K562 (cell line): ENCODE measurements around the gene FAM83D. TPM values are rescaled to one million over a fixed set of nuclear protein-coding genes. Genes with fewer than 3 reads are reported as not detected.

Experiments used
- ATAC-seq: fragments of 200-7000 bp; cut with Tn5 transposase; 3 replicates; pipeline ENCODE4 v1.9.1; 2020; ENCODE audit warnings: moderate library complexity
- BruUV-seq: library from RNA; stranded (reverse); fragments of 400-500 nt; replicated peaks from 2 replicates; lab custom pipeline; 2021; lab: Mats Ljungman, UMichigan
- CTCF ChIA-PET: fragments of 300-600 bp; formaldehyde crosslinking; extraction: SDS; loops from one replicate; lab custom pipeline; 2021; ENCODE audit warnings: low intra/inter-chr PET ratio; lab: Yijun Ruan, JAX
- POLR2A ChIA-PET: fragments of 300-600, 350-650 bp; sonication (Branson Sonifier 250); formaldehyde crosslinking; extraction: SDS; loops from one replicate; lab custom pipeline; 2021; ENCODE audit warnings: antibody characterized with exemption, inconsistent platforms; lab: Yijun Ruan, JAX
- DNase-seq, 4 experiments: peaks; one replicate each; pipeline versions ENCODE4 v3.0.0 to v3.0.0-alpha.2; 2011 to 2018; ENCODE audit warnings: low spot score in 3 of 4, mixed read lengths in 3 of 4; ENCODE audit errors: extremely low read depth in 1 of 4
- FAIRE-seq: peaks from 2 replicates; lab custom pipeline; 2011; peaks lifted over from hg19 to GRCh38; lab: Jason Lieb, UNC
- H2AFZ ChIP-seq: 2 replicates; pipeline ENCODE4 v1.6.0; 2011; ENCODE audit warnings: low read depth, low read length, control low read depth, inconsistent platforms
- H3K27ac ChIP-seq: fragments of 200-600 bp; 3 replicates; pipeline ENCODE4 v1.8.0; 2011; ENCODE audit warnings: low read depth, mild to moderate bottlenecking, control low read depth, inconsistent platforms, low read length, moderate library complexity, mixed read lengths; ENCODE audit errors: extremely low read depth
- H3K27me3 ChIP-seq, 2 experiments: fragments of 300-600 bp in 1 of 2; 2 replicates in 1 of 2; 3 replicates in 1 of 2; pipeline versions ENCODE4 v1.6.0 to v1.8.0; 2011; ENCODE audit warnings: inconsistent platforms in 2 of 2, low read length in 2 of 2, mild to moderate bottlenecking in 1 of 2, mixed read lengths in 1 of 2, moderate library complexity in 1 of 2; ENCODE audit not compliant: control insufficient read depth in 2 of 2, insufficient read depth in 2 of 2
- H3K36me3 ChIP-seq: fragments of 300-600 bp; 3 replicates; pipeline ENCODE4 v1.8.0; 2011; ENCODE audit warnings: mild to moderate bottlenecking, low read length, inconsistent platforms; ENCODE audit not compliant: control insufficient read depth, insufficient read depth
- H3K4me1 ChIP-seq, 2 experiments: fragments of 200-600 bp in 1 of 2; replicated peaks in 1 of 2; 2 replicates in 1 of 2; 3 replicates in 1 of 2; pipeline versions ENCODE4 v1.5.1 to v1.8.0; 2011; ENCODE audit warnings: inconsistent platforms in 2 of 2, low read length in 2 of 2, mild to moderate bottlenecking in 1 of 2, mixed read lengths in 1 of 2, moderate library complexity in 1 of 2; ENCODE audit not compliant: control insufficient read depth in 2 of 2, insufficient read depth in 2 of 2
- H3K4me2 ChIP-seq: 2 replicates; pipeline ENCODE4 v1.6.1; 2011; ENCODE audit warnings: low read length, control low read depth, inconsistent platforms, mixed read lengths; ENCODE audit not compliant: insufficient read depth
- H3K4me3 ChIP-seq: fragments of 200-600 bp; sonication (generic), shearing (Covaris generic); 2 replicates; pipeline ENCODE4 v1.5.1; 2016; ENCODE audit warnings: control low read depth, inconsistent platforms
- H3K79me2 ChIP-seq: fragments of 200-600 bp; 3 replicates; pipeline ENCODE4 v1.8.0; 2011; ENCODE audit warnings: low read length, inconsistent platforms; ENCODE audit not compliant: control insufficient read depth, insufficient read depth
- H3K9ac ChIP-seq, 2 experiments: 2 replicates each; pipeline versions ENCODE4 v1.6.0 to v1.6.1; 2011; ENCODE audit warnings: low read depth in 2 of 2, low read length in 2 of 2, control low read depth in 1 of 2, inconsistent platforms in 1 of 2, mild to moderate bottlenecking in 1 of 2, mixed read lengths in 1 of 2; ENCODE audit not compliant: insufficient read depth in 1 of 2
- H3K9me1 ChIP-seq: one replicate; pipeline ENCODE4 v1.6.0; 2011; ENCODE audit warnings: inconsistent platforms, mild to moderate bottlenecking, low read length, moderate library complexity; ENCODE audit not compliant: control insufficient read depth, insufficient read depth
- H3K9me3 ChIP-seq: replicated peaks from 2 replicates; pipeline ENCODE4 v1.5.1; 2011; ENCODE audit warnings: low read depth, low read length, inconsistent platforms; ENCODE audit not compliant: control insufficient read depth, insufficient read depth
- H4K20me1 ChIP-seq: replicated peaks from 2 replicates; pipeline ENCODE4 v1.6.1; 2011; ENCODE audit warnings: low read length, inconsistent platforms, mixed read lengths; ENCODE audit not compliant: control insufficient read depth, insufficient read depth
- CBFA2T3 ChIP-seq: fragments of 450-650 bp; IDR thresholded peaks from 2 replicates; pipeline ENCODE4 v1.6.1; 2017
- PKNOX1 ChIP-seq: fragments of 450-650 bp; IDR thresholded peaks from 2 replicates; pipeline ENCODE4 v1.6.1; 2016
- TEAD2 ChIP-seq: fragments of 450-650 bp; IDR thresholded peaks from 2 replicates; pipeline ENCODE4 v1.6.1; 2016; ENCODE audit warnings: missing genetic modification characterization, control low read depth, missing compliant biosample characterization
- ZNF282 ChIP-seq: sonication (generic); formaldehyde crosslinking; IDR thresholded peaks from 2 replicates; pipeline ENCODE4 v1.8.1; 2023; ENCODE audit warnings: missing genetic modification reagents
- ZNF644 ChIP-seq: fragments of 200-800 bp; sonication (Bioruptor generic); IDR thresholded peaks from 2 replicates; pipeline ENCODE4 v1.6.1; 2016; ENCODE audit warnings: low read depth, missing genetic modification characterization, missing compliant biosample characterization
- WGBS: fragments of 100-300 bp; shearing (Covaris generic); methylation state at CpG from one replicate; pipeline ENCODE4 v1.1.6; 2016; ENCODE audit warnings: low coverage, mixed read lengths; ENCODE audit not compliant: insufficient coverage; ENCODE audit errors: missing lambda C conversion rate; 5-methylcytosine and 5-hydroxymethylcytosine counted together
- in situ Hi-C: fragments of 300-500 bp; cut with MboI; formaldehyde crosslinking; loops from 4 replicates; pipeline ENCODE4 v1.15.0; 2018; ENCODE audit warnings: inconsistent platforms, mixed read lengths
- intact Hi-C: fragments of 100-400 bp; cut with micrococcal nuclease; formaldehyde crosslinking; loops from 2 replicates; pipeline ENCODE4 v1.14.2; 2022
- polyA plus RNA-seq, 8 experiments: library from polyadenylated mRNA; depleted of rRNA in 4 of 8; stranded (reverse) in 5 of 8; unstranded in 3 of 8; fragments of >200 nt; fragmentation: Nextera tagmentation in 2 of 8; fragmentation: Illumina TruSeq in 1 of 8; extraction: Ambion mirVana in 2 of 8; extraction: Trizol in 1 of 8; gene quantifications; 2 replicates each; pipeline versions ENCODE4 v1.2.1 to v1.2.3, GENCODE V29; 2011 to 2014; ENCODE audit warnings: inconsistent platforms in 1 of 8, missing spikeins in 1 of 8
- total RNA-seq, 7 experiments: library from RNA; depleted of rRNA in 6 of 7; stranded (reverse); fragments of >200 nt in 6 of 7; fragmentation: Illumina TruSeq in 2 of 7; extraction: Trizol in 2 of 7; gene quantifications; 2 replicates each; pipeline versions ENCODE4 v1.2.1 to v1.2.3, GENCODE V29; 2011 to 2021; ENCODE audit warnings: low replicate concordance in 1 of 7
- TF ChIP-seq, protein P1 (sequence below): IDR thresholded peaks from 2 replicates; pipeline ENCODE4 v1.6.1; 2011; ENCODE audit not compliant: insufficient read length; ENCODE audit errors: extremely low read depth

Gene FAM83D
- total and polyA plus RNA-seq, 9 of the 15 experiments (the other 6 are each of a cell fraction or from before 2014, with no cell fraction given) = 8.2 to 66.1 (median 43.5) TPM

DNA sequence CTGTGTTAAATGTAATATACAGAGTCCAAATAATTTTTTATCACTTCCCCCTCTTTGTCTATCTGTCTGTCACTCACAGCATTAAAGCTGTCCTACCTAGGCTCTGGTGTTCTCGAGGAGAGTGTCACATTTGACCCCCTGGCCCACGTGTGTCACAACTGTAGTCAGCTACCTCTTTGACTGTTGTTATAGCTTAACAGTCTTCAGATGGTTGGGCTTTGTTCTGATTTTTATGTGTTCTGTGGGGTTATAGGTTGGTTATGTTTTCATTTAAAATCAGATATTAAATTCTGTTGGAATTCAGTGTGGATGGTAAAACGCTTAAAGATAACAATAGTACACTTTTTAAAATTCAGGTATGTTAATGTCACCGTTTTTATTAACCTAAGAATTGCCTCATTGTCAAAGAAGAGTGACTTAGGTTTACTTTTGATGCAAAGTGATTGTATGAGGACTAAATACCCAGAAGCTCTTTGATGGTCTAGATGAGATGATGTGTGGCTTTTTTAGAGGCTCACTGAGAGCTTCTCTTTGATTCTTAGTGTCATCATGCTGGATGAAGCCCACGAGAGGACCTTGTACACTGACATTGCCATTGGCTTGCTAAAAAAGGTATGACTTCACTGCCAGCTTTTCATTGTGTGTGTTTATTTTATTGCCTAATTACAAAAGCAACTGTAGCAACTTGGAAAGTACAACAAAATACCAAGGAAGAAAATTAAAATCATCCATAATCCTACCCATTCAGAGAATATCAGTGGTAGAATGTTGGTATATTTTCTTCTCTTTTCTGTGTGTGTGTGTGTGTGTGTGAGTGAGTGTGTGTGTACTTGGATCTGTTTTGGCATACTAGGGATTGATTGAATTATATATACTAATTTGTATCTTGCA is 65.8 kb downstream of the FAM83D start:
- H3K9me1 ChIP-seq = no peaks in the 10 kb centered on the region
- H3K9me3 ChIP-seq = no peaks in the 10 kb centered on the region
- TF ChIP-seq TEAD2 (no peak), ZNF644 (tag) (no peak), PKNOX1 (peak; percentile 36; the same call in 1 of the 2 replicates), CBFA2T3 (no peak), ZNF282 (CRISPR knock-in tag) (no peak)
- TF ChIP-seq, protein P1, sequence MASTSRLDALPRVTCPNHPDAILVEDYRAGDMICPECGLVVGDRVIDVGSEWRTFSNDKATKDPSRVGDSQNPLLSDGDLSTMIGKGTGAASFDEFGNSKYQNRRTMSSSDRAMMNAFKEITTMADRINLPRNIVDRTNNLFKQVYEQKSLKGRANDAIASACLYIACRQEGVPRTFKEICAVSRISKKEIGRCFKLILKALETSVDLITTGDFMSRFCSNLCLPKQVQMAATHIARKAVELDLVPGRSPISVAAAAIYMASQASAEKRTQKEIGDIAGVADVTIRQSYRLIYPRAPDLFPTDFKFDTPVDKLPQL = no peak
- no peak overlapping the region for H3K4me3 ChIP-seq
- FAIRE-seq (no peak), DNase-seq (no peak), ATAC-seq (no peak)
- POLR2A ChIA-PET = interaction anchor here (0.6 to 0.9 kb wide), 5 partner anchors 10 to 266 kb away, joined by 3 to 4 read pairs (median 3); no protein-coding TSS in a partner anchor
- H3K9ac ChIP-seq = no peak overlapping the region
- H3K36me3 ChIP-seq = peaks cover 56% of the 10 kb centered on the region
- in situ Hi-C loops (no loop called here), intact Hi-C loops (no loop called here)
- no peaks in the 10 kb centered on the region; the same call in 2 of the 3 replicates for H3K79me2 ChIP-seq
- H4K20me1 ChIP-seq = no peaks in the 10 kb centered on the region
- no TSS peak for BruUV-seq
- no peak overlapping the region for H3K4me2 ChIP-seq
- no peaks in the 10 kb centered on the region for H3K27me3 ChIP-seq
- no peak overlapping the region for H2AFZ ChIP-seq
- no peak overlapping the region for H3K27ac ChIP-seq
- WGBS = 54% methylated on average over 5 of the region's 5 CpGs
- CTCF ChIA-PET = no interaction called here
- peaks cover 9 to 17% of the 10 kb centered on the region in 2 experiments; a peak in 4 of 5 replicates for H3K4me1 ChIP-seq
